ENCODE results near the gene APOE. TPM values are rescaled to one million over a fixed set of nuclear protein-coding genes. Genes with fewer than 3 reads are reported as not detected.

APOE gene
- total and polyA plus RNA-seq, 2 of the 13 experiments (the other 11 are each of a cell fraction or from before 2014, with no cell fraction given): 1,328 to 1,470 TPM

DNA sequence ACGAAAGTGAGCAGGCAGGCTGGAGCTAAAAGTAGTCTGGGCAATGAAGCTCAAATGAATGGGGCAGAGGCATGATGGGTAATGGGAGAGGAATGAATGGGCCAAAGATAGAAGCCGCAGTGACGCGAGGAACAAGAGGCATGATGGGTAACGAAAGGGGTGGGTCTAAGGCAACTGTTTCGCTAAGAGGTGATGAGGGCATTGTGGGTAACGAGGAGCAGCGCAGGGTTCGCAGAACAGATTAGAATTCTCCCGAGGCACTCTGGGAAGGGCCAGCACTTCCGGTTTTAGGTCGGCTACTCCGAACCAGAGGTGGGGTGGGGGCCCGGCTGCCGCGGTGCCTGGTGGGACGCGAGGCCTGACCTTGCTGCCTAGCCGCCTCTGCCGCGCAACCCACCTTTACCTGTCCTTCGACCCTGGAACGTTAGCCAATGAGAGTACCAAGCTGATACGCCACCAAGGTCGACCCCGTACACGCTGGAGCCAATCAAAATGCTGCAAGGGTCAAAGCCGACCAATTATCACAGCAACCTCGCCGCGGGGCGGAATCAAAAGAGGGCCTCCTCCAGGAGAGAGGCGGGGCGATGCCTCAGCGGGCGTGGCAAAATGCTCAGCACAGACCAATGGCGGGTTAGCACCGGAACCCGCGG is 15.1 kb upstream of the APOE start:
- WGBS (ENCODE audit: low lambda C conversion rate): under 1% methylated on average over 17 of the region's 40 CpGs
- POLR2A ChIA-PET: interaction anchor here (0.6 to 2.4 kb wide), 27 partner anchors 11 to 274 kb away, joined by 3 to 33 read pairs (median 6); partner anchors contain the start of genes APOC1, APOC2, APOE and CLASRP
- ATAC-seq: peak; percentile 91
- FAIRE-seq: peak; percentile 100
- intact Hi-C loops (cut with micrococcal nuclease; ENCODE audit: unreplicated experiment) (loop anchor here (2.0 kb wide), 1 partner anchor 44 kb away; the partner anchor contains the start of gene NECTIN2), in situ Hi-C loops (cut with HindIII; ENCODE audit: extremely low pct_ligation_motif_present, low pct_unique_long_range_greater_than_20kb) (no loop called here)
- peak overlapping the region; percentile 45 to 64 (median 48) for H3K4me3 ChIP-seq (replicated peaks in 1 of 3; ENCODE audit: insufficient read depth in 1 of 3, low read depth in 2 of 3, low read length in 3 of 3)
- BruUV-seq (replicated peaks): no TSS peak
- H3K36me3 ChIP-seq (replicated peaks in 1 of 2; ENCODE audit: control insufficient read depth in 1 of 2, insufficient read depth in 2 of 2, low read length in 2 of 2): peaks cover 26 to 47% of the 10 kb centered on the region in 2 experiments
- DNase-seq (ENCODE audit: low spot score): peak; percentile 100
- peaks cover 36% of the 10 kb centered on the region for H3K79me2 ChIP-seq (ENCODE audit: insufficient read depth, low read length)
- no peak overlapping the region for H2AFZ ChIP-seq (ENCODE audit: low read length)
- H3K4me1 ChIP-seq (ENCODE audit: insufficient read depth, low read length): peaks cover 28% of the 10 kb centered on the region
- peak overlapping the region; percentile 75 for H3K9ac ChIP-seq (ENCODE audit: insufficient read depth, low read depth, low read length)
- no peaks in the 10 kb centered on the region for H3K9me3 ChIP-seq (ENCODE audit: low read length)
- H3K4me2 ChIP-seq (ENCODE audit: low read depth, low read length): peak overlapping the region; percentile 87
- peak overlapping the region; percentile 94 for H3K27ac ChIP-seq (ENCODE audit: extremely low read length, insufficient read depth, low read length)
- no peaks in the 10 kb centered on the region; a peak in 1 of 5 replicates for H3K27me3 ChIP-seq (ENCODE audit: control insufficient read depth in 1 of 2, insufficient read depth in 2 of 2, low read length in 2 of 2)
- CTCF ChIA-PET (ENCODE audit: low intra/inter-chr PET ratio, low total read pairs): no interaction called here
- no peaks in the 10 kb centered on the region for H4K20me1 ChIP-seq (ENCODE audit: insufficient read depth, low read length)
- TF ChIP-seq RBFOX2 (IDR thresholded peaks at IDR 0.05; ENCODE audit: low read depth, low read length) (peak; percentile 3; the same call in 1 of the 2 replicates), ZNF629 (CRISPR knock-in tag; conservative IDR thresholded peaks at IDR 0.05) (no peak; the same call in 1 of the 2 replicates), CAMTA2 (CRISPR knock-in tag; IDR thresholded peaks at IDR 0.05; ENCODE audit: borderline replicate concordance) (no peak), EHMT2 (IDR thresholded peaks at IDR 0.05; ENCODE audit: borderline replicate concordance, low read depth, low read length) (no peak), CHCHD3 (CRISPR knock-in tag; IDR thresholded peaks at IDR 0.05) (no peak), ZNF768 (CRISPR knock-in tag; IDR thresholded peaks at IDR 0.05) (no peak), SPEN (CRISPR knock-in tag; IDR thresholded peaks at IDR 0.05; ENCODE audit: low read depth) (peak; percentile 93), CREM (IDR thresholded peaks at IDR 0.05) (peak; percentile 93), CREM (CRISPR knock-in tag; IDR thresholded peaks at IDR 0.05) (no peak), ZNF12 (CRISPR knock-in tag; IDR thresholded peaks at IDR 0.05) (no peak), ZNF225 (CRISPR knock-in tag; IDR thresholded peaks at IDR 0.05) (no peak), SUZ12 (IDR thresholded peaks at IDR 0.05; ENCODE audit: low read depth, low read length) (peak; percentile 57), NR3C1 (CRISPR knock-in tag; IDR thresholded peaks at IDR 0.05) (no peak), TP53 (CRISPR knock-in tag; conservative IDR thresholded peaks at IDR 0.05) (no peak)
- TF ChIP-seq, protein P1, sequence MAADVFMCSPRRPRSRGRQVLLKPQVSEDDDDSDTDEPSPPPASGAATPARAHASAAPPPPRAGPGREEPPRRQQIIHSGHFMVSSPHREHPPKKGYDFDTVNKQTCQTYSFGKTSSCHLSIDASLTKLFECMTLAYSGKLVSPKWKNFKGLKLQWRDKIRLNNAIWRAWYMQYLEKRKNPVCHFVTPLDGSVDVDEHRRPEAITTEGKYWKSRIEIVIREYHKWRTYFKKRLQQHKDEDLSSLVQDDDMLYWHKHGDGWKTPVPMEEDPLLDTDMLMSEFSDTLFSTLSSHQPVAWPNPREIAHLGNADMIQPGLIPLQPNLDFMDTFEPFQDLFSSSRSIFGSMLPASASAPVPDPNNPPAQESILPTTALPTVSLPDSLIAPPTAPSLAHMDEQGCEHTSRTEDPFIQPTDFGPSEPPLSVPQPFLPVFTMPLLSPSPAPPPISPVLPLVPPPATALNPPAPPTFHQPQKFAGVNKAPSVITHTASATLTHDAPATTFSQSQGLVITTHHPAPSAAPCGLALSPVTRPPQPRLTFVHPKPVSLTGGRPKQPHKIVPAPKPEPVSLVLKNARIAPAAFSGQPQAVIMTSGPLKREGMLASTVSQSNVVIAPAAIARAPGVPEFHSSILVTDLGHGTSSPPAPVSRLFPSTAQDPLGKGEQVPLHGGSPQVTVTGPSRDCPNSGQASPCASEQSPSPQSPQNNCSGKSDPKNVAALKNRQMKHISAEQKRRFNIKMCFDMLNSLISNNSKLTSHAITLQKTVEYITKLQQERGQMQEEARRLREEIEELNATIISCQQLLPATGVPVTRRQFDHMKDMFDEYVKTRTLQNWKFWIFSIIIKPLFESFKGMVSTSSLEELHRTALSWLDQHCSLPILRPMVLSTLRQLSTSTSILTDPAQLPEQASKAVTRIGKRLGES (CRISPR knock-in tag; IDR thresholded peaks at IDR 0.05; ENCODE audit: borderline replicate concordance): no peak
- TF ChIP-seq, protein P2, sequence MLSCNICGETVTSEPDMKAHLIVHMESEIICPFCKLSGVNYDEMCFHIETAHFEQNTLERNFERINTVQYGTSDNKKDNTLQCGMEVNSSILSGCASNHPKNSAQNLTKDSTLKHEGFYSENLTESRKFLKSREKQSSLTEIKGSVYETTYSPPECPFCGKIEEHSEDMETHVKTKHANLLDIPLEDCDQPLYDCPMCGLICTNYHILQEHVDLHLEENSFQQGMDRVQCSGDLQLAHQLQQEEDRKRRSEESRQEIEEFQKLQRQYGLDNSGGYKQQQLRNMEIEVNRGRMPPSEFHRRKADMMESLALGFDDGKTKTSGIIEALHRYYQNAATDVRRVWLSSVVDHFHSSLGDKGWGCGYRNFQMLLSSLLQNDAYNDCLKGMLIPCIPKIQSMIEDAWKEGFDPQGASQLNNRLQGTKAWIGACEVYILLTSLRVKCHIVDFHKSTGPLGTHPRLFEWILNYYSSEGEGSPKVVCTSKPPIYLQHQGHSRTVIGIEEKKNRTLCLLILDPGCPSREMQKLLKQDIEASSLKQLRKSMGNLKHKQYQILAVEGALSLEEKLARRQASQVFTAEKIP (CRISPR knock-in tag; IDR thresholded peaks at IDR 0.05; ENCODE audit: borderline replicate concordance): no peak
- TF ChIP-seq, protein P3, sequence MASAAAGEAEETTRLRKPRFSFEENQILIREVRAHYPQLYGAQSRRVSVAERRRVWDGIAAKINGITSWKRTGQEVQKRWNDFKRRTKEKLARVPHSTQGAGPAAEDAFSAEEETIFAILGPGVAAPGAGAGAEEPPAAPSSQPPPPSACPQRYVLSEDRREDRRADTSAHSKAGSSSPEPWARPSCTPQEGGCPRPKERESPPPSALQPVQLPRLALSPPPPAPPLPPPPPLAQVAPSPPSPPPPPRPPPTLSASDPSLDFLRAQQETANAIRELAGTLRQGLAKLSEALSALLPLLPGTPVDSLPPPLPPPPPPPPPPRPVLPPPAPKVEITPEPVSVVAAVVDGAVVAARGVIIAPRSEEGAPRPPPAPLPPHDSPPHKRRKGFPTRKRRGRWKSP (CRISPR knock-in tag; IDR thresholded peaks at IDR 0.05): no peak; the same call in 1 of the 2 replicates

All from HepG2 (cell line).